Panc1 (cell line): ENCODE data around the gene CD164L2.

ENCODE experiments used
- CTCF ChIP-seq: fragments of 450-650 bp; IDR thresholded peaks from 2 replicates; pipeline ENCODE4 v1.5.1; 2017; ENCODE audit warnings: mild to moderate bottlenecking
- REST ChIP-seq, 2 experiments: IDR thresholded peaks; 2 replicates each; pipeline ENCODE4 v1.6.1; 2011 to 2012; ENCODE audit warnings: low read depth in 2 of 2, control low read depth in 1 of 2, low read length in 1 of 2, mild to moderate bottlenecking in 1 of 2, moderate library complexity in 1 of 2; ENCODE audit not compliant: insufficient read depth in 1 of 2

- TF ChIP-seq REST (IDR thresholded peaks at IDR 0.05; ENCODE audit: insufficient read depth in 1 of 2, low read depth in 2 of 2, low read length in 1 of 2) = no peak
- no peak for TF ChIP-seq CTCF
Measured at GRCh38 chr1:27412502-27412901, 29.4 kb upstream of the CD164L2 start.
